ENCODE data around the gene UACA. TPM values are rescaled to one million over a fixed set of nuclear protein-coding genes. Genes with fewer than 3 reads are reported as not detected.

UACA gene
- total and polyA plus RNA-seq, 8 donors: 4.9 to 135 (median 36.1) TPM

DNA sequence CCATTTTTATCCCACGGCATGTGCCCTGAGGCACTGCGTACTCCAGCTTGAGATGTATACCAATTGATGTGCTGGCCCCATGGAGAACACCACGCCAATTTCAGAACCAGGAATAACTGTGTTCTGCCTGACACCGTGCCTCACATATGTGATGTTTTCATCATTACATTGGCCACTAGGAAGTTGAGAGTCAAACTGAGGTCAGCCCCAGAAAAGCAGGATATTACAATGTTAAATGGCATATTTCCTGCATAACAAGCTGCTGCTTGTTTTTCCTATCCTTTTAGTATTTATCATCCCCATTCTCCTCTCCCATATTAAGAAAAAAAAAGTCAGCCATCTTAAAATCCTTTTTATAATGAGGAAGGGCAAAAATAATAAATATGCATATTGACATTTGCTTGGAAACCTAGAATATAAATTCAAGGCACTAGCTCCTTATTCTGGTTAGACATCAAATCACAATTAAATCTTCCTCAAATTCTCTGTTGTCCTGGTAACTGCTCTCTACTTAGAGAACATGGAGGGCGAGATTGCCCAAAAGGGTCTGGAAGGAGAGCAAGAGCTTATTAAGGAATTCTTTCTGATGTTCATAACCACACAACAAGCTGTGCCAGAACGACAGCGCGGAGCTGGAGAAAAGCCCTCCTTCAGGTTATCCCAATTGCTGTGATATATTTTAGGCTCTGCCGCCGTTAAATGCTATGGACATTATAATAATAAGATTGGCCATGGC is 112.6 kb downstream of the UACA start:
- no peaks in the 10 kb centered on the region for H3K27me3 ChIP-seq
- H3K4me1 ChIP-seq: peaks cover 0 to 5% (median 2%) of the 10 kb centered on the region in 4 donors
- no peaks in the 10 kb centered on the region for H3K9me3 ChIP-seq
- H3K36me3 ChIP-seq: peaks cover 0 to 16% (median 7%) of the 10 kb centered on the region in 4 donors
- no peak for TF ChIP-seq POLR2A (IDR thresholded peaks at IDR 0.05)
- TF ChIP-seq POLR2AphosphoS5 (IDR thresholded peaks at IDR 0.05): no peak
- TF ChIP-seq, protein P1, sequence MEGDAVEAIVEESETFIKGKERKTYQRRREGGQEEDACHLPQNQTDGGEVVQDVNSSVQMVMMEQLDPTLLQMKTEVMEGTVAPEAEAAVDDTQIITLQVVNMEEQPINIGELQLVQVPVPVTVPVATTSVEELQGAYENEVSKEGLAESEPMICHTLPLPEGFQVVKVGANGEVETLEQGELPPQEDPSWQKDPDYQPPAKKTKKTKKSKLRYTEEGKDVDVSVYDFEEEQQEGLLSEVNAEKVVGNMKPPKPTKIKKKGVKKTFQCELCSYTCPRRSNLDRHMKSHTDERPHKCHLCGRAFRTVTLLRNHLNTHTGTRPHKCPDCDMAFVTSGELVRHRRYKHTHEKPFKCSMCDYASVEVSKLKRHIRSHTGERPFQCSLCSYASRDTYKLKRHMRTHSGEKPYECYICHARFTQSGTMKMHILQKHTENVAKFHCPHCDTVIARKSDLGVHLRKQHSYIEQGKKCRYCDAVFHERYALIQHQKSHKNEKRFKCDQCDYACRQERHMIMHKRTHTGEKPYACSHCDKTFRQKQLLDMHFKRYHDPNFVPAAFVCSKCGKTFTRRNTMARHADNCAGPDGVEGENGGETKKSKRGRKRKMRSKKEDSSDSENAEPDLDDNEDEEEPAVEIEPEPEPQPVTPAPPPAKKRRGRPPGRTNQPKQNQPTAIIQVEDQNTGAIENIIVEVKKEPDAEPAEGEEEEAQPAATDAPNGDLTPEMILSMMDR (IDR thresholded peaks at IDR 0.05): no peak
- TF ChIP-seq EP300 (IDR thresholded peaks at IDR 0.05): no peak
- DNase-seq: no peak
- H3K4me3 ChIP-seq: no peak overlapping the region
- no peak overlapping the region for H3K27ac ChIP-seq
- WGBS, 5 donors: 87 to 94% (median 91%) methylated on average over 10 of the region's 10 CpGs
- intact Hi-C loops (cut with DNase I; ENCODE audit: low total_unique reads): no loop called here

DNA sequence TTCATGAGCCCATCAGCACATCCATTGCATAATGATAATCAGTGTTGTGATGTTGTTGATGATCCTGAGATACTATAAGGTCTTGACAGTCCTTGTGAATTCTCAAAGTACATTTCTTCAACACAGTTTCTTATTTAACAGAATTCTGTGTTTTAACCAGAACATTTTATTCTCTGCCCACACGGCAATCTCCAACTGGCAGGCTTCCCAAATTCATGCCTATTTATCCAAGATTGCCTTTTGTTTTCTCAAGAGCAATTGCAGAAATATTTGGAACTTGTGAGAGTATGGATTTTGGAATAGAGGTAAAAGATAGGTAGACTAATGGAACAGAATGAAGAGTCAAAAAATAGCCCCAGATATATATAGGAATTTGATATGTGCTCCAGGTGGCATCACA is 116.0 kb downstream of the UACA start:
- intact Hi-C loops (cut with DNase I; ENCODE audit: low total_unique reads): no loop called here
- WGBS, 5 donors: 15 to 36% (median 27%) methylated on average over 1 of the region's 1 CpG
- no peak for DNase-seq

DNA sequence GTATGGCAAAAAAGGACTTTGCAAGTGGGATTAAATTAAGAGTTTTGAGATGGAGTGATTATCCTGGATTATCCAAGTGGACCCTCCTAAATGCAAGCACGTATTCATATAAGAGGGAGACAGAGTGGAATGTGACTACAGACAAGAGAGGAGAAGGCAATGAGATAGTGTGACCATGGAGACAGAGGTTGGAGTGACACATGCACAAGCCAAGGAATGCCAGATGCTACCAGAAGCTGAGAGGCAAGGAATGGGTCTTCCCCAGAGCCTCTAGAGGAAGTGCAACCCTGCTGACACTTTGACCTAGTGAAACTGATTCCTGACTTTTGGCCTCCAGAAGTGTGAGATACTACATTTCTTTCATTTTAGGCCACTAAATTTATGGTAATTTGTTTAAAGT is 117.2 kb downstream of the UACA start:
- Histone ChIP-seq H3K27me3 (no peaks in the 10 kb centered on the region), H3K9me3 (no peaks in the 10 kb centered on the region), H3K4me1 (no peaks in the 10 kb centered on the region), H3K4me3 (no peak overlapping the region), H3K36me3 (no peaks in the 10 kb centered on the region), H3K27ac (no peak overlapping the region)
- WGBS, 5 donors: 67 to 81% (median 76%) methylated on average over 1 of the region's 1 CpG
- TF ChIP-seq POLR2AphosphoS5 (IDR thresholded peaks at IDR 0.05) (no peak), EP300 (IDR thresholded peaks at IDR 0.05) (no peak), POLR2A (IDR thresholded peaks at IDR 0.05) (no peak)
- TF ChIP-seq, protein P1 (IDR thresholded peaks at IDR 0.05): no peak
- DNase-seq: no peak
- intact Hi-C loops (cut with DNase I; ENCODE audit: low total_unique reads): no loop called here

More for the DNA sequence above, 116.0 kb downstream of the UACA start:
- TF ChIP-seq, protein P1 (IDR thresholded peaks at IDR 0.05): no peak
- TF ChIP-seq POLR2A (IDR thresholded peaks at IDR 0.05): no peak
- no peak for TF ChIP-seq EP300 (IDR thresholded peaks at IDR 0.05)
- no peak for TF ChIP-seq POLR2AphosphoS5 (IDR thresholded peaks at IDR 0.05)
- no peaks in the 10 kb centered on the region for H3K9me3 ChIP-seq
- no peaks in the 10 kb centered on the region for H3K27me3 ChIP-seq
- H3K27ac ChIP-seq: no peak overlapping the region
- no peak overlapping the region for H3K4me3 ChIP-seq
- no peaks in the 10 kb centered on the region for H3K36me3 ChIP-seq
- peaks cover 0 to 5% (median 0%) of the 10 kb centered on the region in 4 donors for H3K4me1 ChIP-seq

DNA sequence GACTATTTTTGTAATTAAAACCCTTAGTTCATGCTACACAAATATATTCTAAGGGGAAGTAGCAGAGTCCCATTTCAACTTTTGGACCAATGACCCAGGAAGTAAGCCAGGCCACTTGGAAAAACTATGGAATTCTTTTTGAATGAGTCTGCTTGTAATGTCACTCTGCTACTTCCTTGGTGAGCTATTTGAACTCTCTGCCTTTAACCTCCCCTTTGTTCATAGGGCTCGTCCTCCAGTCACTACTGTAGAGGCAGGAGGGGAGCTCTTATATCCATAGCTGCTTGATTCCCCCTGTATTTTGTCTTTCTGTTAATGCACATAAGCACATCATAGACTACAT is 119.6 kb downstream of the UACA start:
- DNase-seq: peak in 1 of 2 donors; percentile 37
- TF ChIP-seq POLR2AphosphoS5 (IDR thresholded peaks at IDR 0.05) (no peak), POLR2A (IDR thresholded peaks at IDR 0.05) (no peak), EP300 (IDR thresholded peaks at IDR 0.05) (no peak)
- TF ChIP-seq, protein P1 (IDR thresholded peaks at IDR 0.05): no peak
- no peaks in the 10 kb centered on the region for H3K27me3 ChIP-seq
- no peaks in the 10 kb centered on the region for H3K4me1 ChIP-seq
- no peak overlapping the region for H3K4me3 ChIP-seq
- intact Hi-C loops (cut with DNase I; ENCODE audit: low total_unique reads): no loop called here
- whole genome bisulfite sequencing, 5 donors: 38 to 68% (median 46%) methylated on average over 1 of the region's 1 CpG
- H3K36me3 ChIP-seq: no peaks in the 10 kb centered on the region
- H3K9me3 ChIP-seq: no peaks in the 10 kb centered on the region
- H3K27ac ChIP-seq: no peak overlapping the region

Data from stomach (tissue), 9 donors.